ENCODE data around the gene NAA50. TPM values are rescaled to one million over a fixed set of nuclear protein-coding genes. Genes with fewer than 3 reads are reported as not detected.

NAA50 gene
- total RNA-seq, 1 donor from 2014 or later = 65.2 TPM

- H3K9ac ChIP-seq (ENCODE audit: low read depth in 1 of 3, low read length in 3 of 3) = no peak overlapping the region
These were observed 23.5 kb upstream of the NAA50 start for GRCh38 chr3:113769551-113769950.

GRCh38 chr3:113764698-113765097 lies 18.6 kb upstream of the NAA50 start:
- no peaks in the 10 kb centered on the region for H3K27me3 ChIP-seq (ENCODE audit: control insufficient read depth in 3 of 3, insufficient read depth in 3 of 3, low read length in 3 of 3)
- no peaks in the 10 kb centered on the region for H3K36me3 ChIP-seq (ENCODE audit: control insufficient read depth in 3 of 3, insufficient read depth in 3 of 3, low read length in 3 of 3)
- H3K9me3 ChIP-seq (ENCODE audit: control insufficient read depth in 3 of 3, low read length in 3 of 3) = no peaks in the 10 kb centered on the region
- no peak overlapping the region for H3K27ac ChIP-seq (ENCODE audit: low read depth, low read length)
- H3K4me3 ChIP-seq (ENCODE audit: low read length in 3 of 3) = no peak overlapping the region
- peaks cover 0 to 3% (median 0%) of the 10 kb centered on the region in 3 donors for H3K4me1 ChIP-seq (ENCODE audit: control insufficient read depth in 3 of 3, insufficient read depth in 3 of 3, low read length in 3 of 3)
- H3K9ac ChIP-seq (ENCODE audit: low read depth in 1 of 3, low read length in 3 of 3) = no peak overlapping the region

More at GRCh38 chr3:113769551-113769950, 23.5 kb upstream of the NAA50 start:
- H3K4me3 ChIP-seq (ENCODE audit: low read length in 3 of 3) = no peak overlapping the region
- H3K27ac ChIP-seq (ENCODE audit: low read depth, low read length) = no peak overlapping the region
- H3K9me3 ChIP-seq (ENCODE audit: control insufficient read depth in 3 of 3, low read length in 3 of 3) = no peaks in the 10 kb centered on the region
- no peaks in the 10 kb centered on the region for H3K27me3 ChIP-seq (ENCODE audit: control insufficient read depth in 3 of 3, insufficient read depth in 3 of 3, low read length in 3 of 3)
- peaks cover 0 to 2% (median 0%) of the 10 kb centered on the region in 3 donors for H3K36me3 ChIP-seq (ENCODE audit: control insufficient read depth in 3 of 3, insufficient read depth in 3 of 3, low read length in 3 of 3)
- H3K4me1 ChIP-seq (ENCODE audit: control insufficient read depth in 3 of 3, insufficient read depth in 3 of 3, low read length in 3 of 3) = peaks cover 0 to 3% (median 0%) of the 10 kb centered on the region in 3 donors

DNA sequence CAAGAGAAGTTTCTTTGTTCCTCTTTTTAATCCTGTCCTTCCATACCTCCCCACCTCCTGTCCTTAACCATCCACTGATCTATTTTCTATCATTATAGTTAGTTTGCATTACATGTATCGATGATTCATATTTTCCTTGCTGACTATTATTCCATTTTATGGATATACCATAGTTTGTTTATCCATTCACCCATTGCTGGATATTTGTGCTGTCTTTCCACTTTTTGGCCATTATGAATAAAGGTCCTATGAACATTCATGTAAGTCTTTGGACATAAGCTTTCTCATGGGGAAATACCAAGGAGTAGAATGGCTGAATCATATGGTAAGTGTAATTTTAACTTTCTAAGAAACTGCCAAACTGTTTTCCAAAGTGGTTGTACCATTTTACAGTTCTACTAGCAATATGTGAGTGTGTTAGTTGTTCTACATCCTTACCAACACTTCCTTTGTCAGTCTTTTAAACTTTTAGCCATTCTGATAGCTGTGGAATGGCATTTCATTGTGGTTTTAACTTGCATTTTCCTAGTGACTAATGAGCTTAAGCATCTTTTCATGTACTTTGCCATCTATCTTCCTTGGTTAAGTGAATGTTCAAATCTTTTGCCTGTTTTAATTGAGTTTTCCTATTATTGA lies 12.5 kb upstream of the NAA50 start:
- Histone ChIP-seq H3K27ac (ENCODE audit: low read depth, low read length) (no peak overlapping the region), H3K9ac (ENCODE audit: low read depth in 1 of 3, low read length in 3 of 3) (no peak overlapping the region), H3K4me3 (ENCODE audit: low read length in 3 of 3) (no peak overlapping the region), H3K9me3 (ENCODE audit: control insufficient read depth in 3 of 3, low read length in 3 of 3) (no peaks in the 10 kb centered on the region), H3K36me3 (ENCODE audit: control insufficient read depth in 3 of 3, insufficient read depth in 3 of 3, low read length in 3 of 3) (no peaks in the 10 kb centered on the region), H3K27me3 (ENCODE audit: control insufficient read depth in 3 of 3, insufficient read depth in 3 of 3, low read length in 3 of 3) (no peaks in the 10 kb centered on the region), H3K4me1 (ENCODE audit: control insufficient read depth in 3 of 3, insufficient read depth in 3 of 3, low read length in 3 of 3) (peaks cover 0 to 6% (median 0%) of the 10 kb centered on the region in 3 donors)

GRCh38 chr3:113754494-113755159 lies 8.6 kb upstream of the NAA50 start:
- H3K27me3 ChIP-seq (ENCODE audit: control insufficient read depth in 3 of 3, insufficient read depth in 3 of 3, low read length in 3 of 3) = no peaks in the 10 kb centered on the region
- no peak overlapping the region for H3K27ac ChIP-seq (ENCODE audit: low read depth, low read length)
- no peak overlapping the region for H3K9ac ChIP-seq (ENCODE audit: low read depth in 1 of 3, low read length in 3 of 3)
- H3K9me3 ChIP-seq (ENCODE audit: control insufficient read depth in 3 of 3, low read length in 3 of 3) = no peaks in the 10 kb centered on the region
- H3K36me3 ChIP-seq (ENCODE audit: control insufficient read depth in 3 of 3, insufficient read depth in 3 of 3, low read length in 3 of 3) = no peaks in the 10 kb centered on the region
- H3K4me3 ChIP-seq (ENCODE audit: low read length in 3 of 3) = no peak overlapping the region
- peaks cover 0 to 9% (median 3%) of the 10 kb centered on the region in 3 donors for H3K4me1 ChIP-seq (ENCODE audit: control insufficient read depth in 3 of 3, insufficient read depth in 3 of 3, low read length in 3 of 3)

DNA sequence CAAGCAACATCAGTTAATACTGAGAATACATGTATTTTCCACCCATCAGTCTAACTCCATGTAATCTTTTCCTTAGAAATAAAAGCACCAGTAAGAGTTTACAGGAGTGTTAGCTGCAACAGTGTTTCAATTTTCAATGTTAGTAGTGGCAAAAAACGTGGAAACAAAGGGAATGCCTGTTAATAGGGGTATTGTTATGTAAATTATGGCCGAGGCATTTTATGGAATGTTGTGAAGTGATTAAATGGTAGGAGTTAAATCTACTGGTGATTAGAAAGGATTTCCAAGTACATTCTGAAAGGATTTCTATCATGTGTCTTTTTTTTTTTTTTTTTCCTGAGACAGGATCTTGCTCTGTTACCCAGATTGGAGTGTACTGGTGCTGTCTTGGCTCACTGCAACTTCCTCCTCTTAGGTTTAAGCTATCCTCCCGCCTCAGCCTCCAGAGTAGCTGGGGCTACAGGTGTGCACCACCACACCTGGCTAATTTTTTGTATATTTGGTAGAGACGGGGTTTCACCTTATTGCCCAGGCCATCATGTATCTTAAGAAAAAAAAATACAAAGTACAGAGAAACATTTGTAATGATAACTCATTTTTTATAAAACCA lies 7.4 kb upstream of the NAA50 start:
- Histone ChIP-seq H3K4me1 (ENCODE audit: control insufficient read depth in 3 of 3, insufficient read depth in 3 of 3, low read length in 3 of 3) (peaks cover 0 to 18% (median 10%) of the 10 kb centered on the region in 3 donors), H3K27ac (ENCODE audit: low read depth, low read length) (no peak overlapping the region), H3K4me3 (ENCODE audit: low read length in 3 of 3) (no peak overlapping the region), H3K9ac (ENCODE audit: low read depth in 1 of 3, low read length in 3 of 3) (no peak overlapping the region), H3K36me3 (ENCODE audit: control insufficient read depth in 3 of 3, insufficient read depth in 3 of 3, low read length in 3 of 3) (no peaks in the 10 kb centered on the region), H3K27me3 (ENCODE audit: control insufficient read depth in 3 of 3, insufficient read depth in 3 of 3, low read length in 3 of 3) (no peaks in the 10 kb centered on the region), H3K9me3 (ENCODE audit: control insufficient read depth in 3 of 3, low read length in 3 of 3) (no peaks in the 10 kb centered on the region)

DNA sequence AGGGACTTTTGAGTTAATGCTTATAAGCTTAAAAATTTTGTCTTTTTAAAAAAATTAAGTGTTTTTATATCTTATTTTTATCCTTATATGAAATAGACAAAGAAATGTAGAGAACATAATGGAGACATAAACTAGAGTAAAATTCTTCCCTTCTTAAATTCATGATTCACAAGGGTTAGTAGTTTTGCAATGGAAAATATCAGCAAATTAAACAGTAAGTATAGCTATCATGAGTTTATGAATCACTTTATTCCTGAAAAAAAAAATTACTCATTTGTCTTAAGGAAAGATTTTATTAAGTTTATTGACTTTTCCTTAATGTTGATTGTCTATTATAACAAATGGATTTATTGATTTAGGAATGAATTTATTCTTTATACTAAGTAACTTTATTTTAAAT lies 5.1 kb upstream of the NAA50 start:
- Histone ChIP-seq H3K4me3 (ENCODE audit: low read length in 3 of 3) (no peak overlapping the region), H3K27me3 (ENCODE audit: control insufficient read depth in 3 of 3, insufficient read depth in 3 of 3, low read length in 3 of 3) (no peaks in the 10 kb centered on the region), H3K4me1 (ENCODE audit: control insufficient read depth in 3 of 3, insufficient read depth in 3 of 3, low read length in 3 of 3) (peaks cover 10 to 28% (median 24%) of the 10 kb centered on the region in 3 donors), H3K36me3 (ENCODE audit: control insufficient read depth in 3 of 3, insufficient read depth in 3 of 3, low read length in 3 of 3) (no peaks in the 10 kb centered on the region), H3K9ac (ENCODE audit: low read depth in 1 of 3, low read length in 3 of 3) (no peak overlapping the region), H3K9me3 (ENCODE audit: control insufficient read depth in 3 of 3, low read length in 3 of 3) (no peaks in the 10 kb centered on the region), H3K27ac (ENCODE audit: low read depth, low read length) (no peak overlapping the region)

DNA sequence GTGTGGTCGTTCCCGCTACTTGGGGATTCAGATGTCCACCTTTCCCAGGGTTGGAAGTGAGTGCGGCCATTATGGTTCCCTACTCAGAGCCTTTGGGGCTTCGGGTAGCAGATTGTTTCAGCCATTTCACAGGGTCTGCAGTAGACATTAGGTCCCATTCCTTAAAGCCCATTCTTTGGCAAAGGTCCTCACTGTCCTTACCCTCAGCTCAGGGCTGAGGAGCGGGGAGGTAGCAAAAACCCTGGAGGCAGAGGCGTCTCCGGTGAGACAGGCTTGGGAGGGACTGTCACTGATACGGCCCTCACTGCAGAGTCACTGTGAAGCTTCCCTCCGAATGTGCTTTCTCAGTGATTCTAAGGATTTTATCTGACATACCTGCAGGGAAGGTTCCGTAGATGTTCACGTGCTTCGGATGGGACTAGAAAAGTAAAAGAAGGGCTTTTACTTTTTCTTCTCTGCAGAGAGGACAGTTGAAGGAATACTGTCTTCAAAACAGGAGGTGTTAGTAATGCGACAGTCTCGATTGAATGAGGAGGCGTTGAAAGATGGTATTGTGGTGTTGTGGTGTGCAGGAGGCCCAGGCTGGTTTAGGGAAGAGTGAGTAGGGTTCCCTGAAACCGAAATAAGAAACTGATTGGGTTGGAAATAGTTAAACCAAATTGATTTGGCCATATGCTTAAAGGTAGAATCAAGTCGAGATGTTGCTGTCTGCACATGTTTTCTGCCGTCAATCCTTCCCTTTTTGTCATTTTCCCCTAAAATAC lies 1.4 kb upstream of the NAA50 start:
- Histone ChIP-seq H3K27ac (ENCODE audit: low read depth, low read length) (peak overlapping the region; percentile 100), H3K4me3 (ENCODE audit: low read length in 3 of 3) (peak overlapping the region; percentile 99 to 100 (median 100)), H3K9me3 (ENCODE audit: control insufficient read depth in 3 of 3, low read length in 3 of 3) (no peaks in the 10 kb centered on the region), H3K27me3 (ENCODE audit: control insufficient read depth in 3 of 3, insufficient read depth in 3 of 3, low read length in 3 of 3) (no peaks in the 10 kb centered on the region), H3K36me3 (ENCODE audit: control insufficient read depth in 3 of 3, insufficient read depth in 3 of 3, low read length in 3 of 3) (no peaks in the 10 kb centered on the region), H3K4me1 (ENCODE audit: control insufficient read depth in 3 of 3, insufficient read depth in 3 of 3, low read length in 3 of 3) (peaks cover 21 to 39% (median 37%) of the 10 kb centered on the region in 3 donors), H3K9ac (ENCODE audit: low read depth in 1 of 3, low read length in 3 of 3) (peak overlapping the region; percentile 99)

GRCh38 chr3:113746548-113747282 lies 666 bp upstream of the NAA50 start, which contains the start of gene ATP6V1A:
Gene ATP6V1A, plus strand, starts transcription at chr3:113747035. Its CDS starts 31,719 bp downstream, at chr3:113778754.
- Histone ChIP-seq H3K27ac (ENCODE audit: low read depth, low read length) (peak within 1 kb of the TSS; percentile 100), H3K36me3 (ENCODE audit: control insufficient read depth in 3 of 3, insufficient read depth in 3 of 3, low read length in 3 of 3) (no peaks in the 10 kb centered on the region), H3K27me3 (ENCODE audit: control insufficient read depth in 3 of 3, insufficient read depth in 3 of 3, low read length in 3 of 3) (no peaks in the 10 kb centered on the region), H3K4me1 (ENCODE audit: control insufficient read depth in 3 of 3, insufficient read depth in 3 of 3, low read length in 3 of 3) (peaks cover 21 to 39% (median 37%) of the 10 kb centered on the region in 3 donors), H3K9me3 (ENCODE audit: control insufficient read depth in 3 of 3, low read length in 3 of 3) (no peaks in the 10 kb centered on the region), H3K4me3 (ENCODE audit: low read length in 3 of 3) (peak within 1 kb of the TSS; percentile 99 to 100 (median 100)), H3K9ac (ENCODE audit: low read depth in 1 of 3, low read length in 3 of 3) (peak within 1 kb of the TSS; percentile 99)
